GM12878 (cell line): ENCODE data around the gene CANX. TPM values are rescaled to one million over a fixed set of nuclear protein-coding genes. Genes with fewer than 3 reads are reported as not detected.

ENCODE experiments used
- ATAC-seq: fragments of 200-7000 bp; cut with Tn5 transposase; 3 replicates; pipeline ENCODE4 v1.9.1; 2020; ENCODE audit warnings: mild to moderate bottlenecking, moderate library complexity
- BruUV-seq: library from RNA; stranded (reverse); fragments of 400-500 nt; replicated peaks from 2 replicates; lab custom pipeline; 2021; lab: Mats Ljungman, UMichigan
- CTCF ChIA-PET: fragments of 300-600 bp; sonication (Branson Sonifier 250); formaldehyde crosslinking; extraction: SDS; loops from one replicate; lab custom pipeline; 2021; ENCODE audit warnings: inconsistent platforms; lab: Yijun Ruan, JAX
- POLR2A ChIA-PET: fragments of 350-600 bp; formaldehyde crosslinking; extraction: SDS; loops from one replicate; lab custom pipeline; 2021; ENCODE audit warnings: inconsistent platforms; lab: Charles Lee
- RAD21 ChIA-PET: fragments of 300-600 bp; sonication (Branson Sonifier 250); formaldehyde crosslinking; loops from one replicate; lab custom pipeline; 2023; ENCODE audit warnings: antibody characterized with exemption; ENCODE audit not compliant: unreplicated experiment; lab: Charles Lee
- SMC1A ChIA-PET: fragments of 300-600 bp; sonication (Branson Sonifier 250); formaldehyde crosslinking; loops from one replicate; lab custom pipeline; 2023; ENCODE audit not compliant: unreplicated experiment, uncharacterized antibody; lab: Charles Lee
- DNase-seq: peaks from one replicate; pipeline ENCODE4 v3.0.0-alpha.2; 2011; ENCODE audit warnings: low read depth, low spot score
- FAIRE-seq: peaks from 3 replicates; lab custom pipeline; 2011; peaks lifted over from hg19 to GRCh38; lab: Jason Lieb, UNC
- H2AFZ ChIP-seq: 2 replicates; pipeline ENCODE4 v1.6.0; 2011; ENCODE audit warnings: low read depth, low read length, control low read depth; ENCODE audit not compliant: control insufficient read depth
- H3K27ac ChIP-seq: 2 replicates; pipeline ENCODE4 v1.5.1; 2011; ENCODE audit warnings: control low read depth; ENCODE audit not compliant: control insufficient read depth, insufficient read depth
- H3K27me3 ChIP-seq, 2 experiments: replicated peaks in 1 of 2; 2 replicates each; pipeline versions ENCODE4 v1.6.0 to v1.6.1; 2011; ENCODE audit warnings: low read length in 1 of 2; ENCODE audit not compliant: control insufficient read depth in 2 of 2, insufficient read depth in 2 of 2
- H3K36me3 ChIP-seq, 2 experiments: 2 replicates each; pipeline ENCODE4 v1.5.1; 2011; ENCODE audit warnings: low read length in 1 of 2; ENCODE audit not compliant: control insufficient read depth in 2 of 2, insufficient read depth in 2 of 2
- H3K4me1 ChIP-seq: 2 replicates; pipeline ENCODE4 v1.6.1; 2011; ENCODE audit warnings: mild to moderate bottlenecking, low read length, moderate library complexity, mixed read lengths; ENCODE audit not compliant: control insufficient read depth, insufficient read depth
- H3K4me2 ChIP-seq: 2 replicates; pipeline ENCODE4 v1.6.0; 2011; ENCODE audit warnings: control low read depth; ENCODE audit not compliant: control insufficient read depth, insufficient read depth
- H3K4me3 ChIP-seq: fragments of 200-600 bp; sonication (generic); 2 replicates; pipeline ENCODE4 v1.5.1; 2016
- H3K79me2 ChIP-seq: 2 replicates; pipeline ENCODE4 v1.6.0; 2011; ENCODE audit warnings: low read length; ENCODE audit not compliant: control insufficient read depth, insufficient read depth
- H3K9ac ChIP-seq: 2 replicates; pipeline ENCODE4 v1.8.0; 2011; ENCODE audit warnings: low read length, control low read depth, mixed read lengths; ENCODE audit not compliant: control insufficient read depth, insufficient read depth
- H3K9me3 ChIP-seq: replicated peaks from 3 replicates; pipeline ENCODE4 v1.5.1; 2011; ENCODE audit warnings: mild to moderate bottlenecking, low read length; ENCODE audit not compliant: control insufficient read depth, insufficient read depth
- H4K20me1 ChIP-seq: 2 replicates; pipeline ENCODE4 v1.6.0; 2011; ENCODE audit not compliant: control insufficient read depth, insufficient read depth
- ATF3 ChIP-seq: IDR thresholded peaks from 2 replicates; pipeline ENCODE4 v1.6.1; 2011; ENCODE audit warnings: low read depth, mild to moderate bottlenecking, low read length, moderate library complexity, borderline replicate concordance; ENCODE audit errors: extremely low read depth
- E2F8 ChIP-seq: fragments of 450-650 bp; IDR thresholded peaks from 2 replicates; pipeline ENCODE4 v1.6.1; 2018; ENCODE audit warnings: mild to moderate bottlenecking, low read depth, moderate library complexity; ENCODE audit not compliant: partially characterized antibody
- FOXK2 ChIP-seq: fragments of 450-650 bp; IDR thresholded peaks from 2 replicates; pipeline ENCODE4 v1.6.1; 2017; ENCODE audit warnings: mild to moderate bottlenecking, moderate library complexity
- HDGF ChIP-seq: fragments of 450-650 bp; IDR thresholded peaks from 2 replicates; pipeline ENCODE4 v1.6.1; 2016; ENCODE audit warnings: antibody characterized with exemption
- KAT2A ChIP-seq: conservative IDR thresholded peaks from 2 replicates; pipeline ENCODE4 v1.6.1; 2011; ENCODE audit warnings: low read depth, low read length; ENCODE audit not compliant: control insufficient read depth
- MLLT1 ChIP-seq: fragments of 450-650 bp; IDR thresholded peaks from 2 replicates; pipeline ENCODE4 v1.6.1; 2016; ENCODE audit warnings: mild to moderate bottlenecking
- POLR2AphosphoS5 ChIP-seq: IDR thresholded peaks from 2 replicates; pipeline ENCODE4 v1.6.1; 2011; ENCODE audit warnings: mild to moderate bottlenecking, low read length, inconsistent platforms
- RELB ChIP-seq: fragments of 450-650 bp; IDR thresholded peaks from 2 replicates; pipeline ENCODE4 v1.6.1; 2017; ENCODE audit warnings: low read depth, mild to moderate bottlenecking, moderate library complexity
- ZNF592 ChIP-seq: fragments of 450-650 bp; IDR thresholded peaks from 2 replicates; pipeline ENCODE4 v1.6.1; 2017; ENCODE audit warnings: mild to moderate bottlenecking, moderate library complexity
- ZNF622 ChIP-seq: fragments of 450-650 bp; IDR thresholded peaks from 2 replicates; pipeline ENCODE4 v1.6.1; 2017; ENCODE audit warnings: mild to moderate bottlenecking, inconsistent platforms
- WGBS: methylation state at CpG from one replicate; pipeline ENCODE4 v1.1.6; 2016; ENCODE audit warnings: low lambda C conversion rate; ENCODE audit not compliant: insufficient replicate concordance, insufficient coverage; ENCODE audit errors: missing lambda C conversion rate; 5-methylcytosine and 5-hydroxymethylcytosine counted together
- in situ Hi-C: fragments of 300-500 bp; cut with MboI; formaldehyde crosslinking; loops from 9 replicates; pipeline ENCODE4 v1.14.3; 2018; ENCODE audit warnings: mixed read lengths
- intact Hi-C: fragments of 100-400 bp; cut with micrococcal nuclease; formaldehyde crosslinking; loops from one replicate; pipeline ENCODE4 v1.14.2; 2022; ENCODE audit not compliant: unreplicated experiment
- polyA plus RNA-seq, 11 experiments: library from polyadenylated mRNA; depleted of rRNA in 4 of 11; unstranded in 6 of 11; stranded (reverse) in 5 of 11; fragments of >200 nt; fragmentation: Nextera tagmentation in 4 of 11; fragmentation: Illumina TruSeq in 1 of 11; extraction: Ambion mirVana in 4 of 11; extraction: Trizol in 1 of 11; gene quantifications; 1 replicate in 1 of 11; 2 replicates in 10 of 11; pipeline versions ENCODE4 v1.2.1 to v1.2.3, GENCODE V29; 2011 to 2016; ENCODE audit warnings: inconsistent platforms in 2 of 11, missing spikeins in 2 of 11, low read depth in 1 of 11
- total RNA-seq, 4 experiments: library from RNA; depleted of rRNA in 3 of 4; stranded (reverse); fragments of >200 nt in 3 of 4; fragmentation: Illumina TruSeq in 1 of 4; extraction: Trizol in 1 of 4; gene quantifications; 2 replicates each; pipeline versions ENCODE4 v1.2.1 to v1.2.3, GENCODE V29; 2013 to 2021

The CANX gene
- total and polyA plus RNA-seq, 10 of the 15 experiments (the other 5 are each of a cell fraction or from before 2014, with no cell fraction given), result 78.2 to 602 (median 412) TPM

GRCh38 chr5:179771311-179771895, 72.6 kb downstream of the CANX start:
- FAIRE-seq (no peak), DNase-seq (no peak), ATAC-seq (no peak)
- intact Hi-C loops (no loop called here), in situ Hi-C loops (no loop called here)
- BruUV-seq, result no TSS peak
- no peak overlapping the region for H3K4me3 ChIP-seq
- no peaks in the 10 kb centered on the region for H4K20me1 ChIP-seq
- H3K9ac ChIP-seq, result no peak overlapping the region
- ChIA-PET RAD21 (no interaction called here), CTCF (interaction anchor here (1.1 to 2.3 kb wide), 2 partner anchors 8 to 83 kb away, joined by 4 to 17 read pairs; no protein-coding TSS in a partner anchor), POLR2A (no interaction called here), SMC1A (no interaction called here)
- H3K4me2 ChIP-seq, result no peak overlapping the region
- no peak for TF ChIP-seq ATF3
- TF ChIP-seq FOXK2, result no peak
- TF ChIP-seq POLR2AphosphoS5, result no peak
- TF ChIP-seq RELB, result no peak
- no peak for TF ChIP-seq KAT2A
- no peak for TF ChIP-seq HDGF
- TF ChIP-seq E2F8, result no peak
- TF ChIP-seq ZNF622, result no peak
- TF ChIP-seq MLLT1, result no peak
- no peak for TF ChIP-seq ZNF592
- H3K9me3 ChIP-seq, result no peaks in the 10 kb centered on the region
- H3K36me3 ChIP-seq, result peaks cover 24 to 33% of the 10 kb centered on the region in 2 experiments
- 100% methylated on average over 4 of the region's 4 CpGs for WGBS
- H3K27me3 ChIP-seq, result no peaks in the 10 kb centered on the region
- H3K4me1 ChIP-seq, result no peaks in the 10 kb centered on the region
- no peak overlapping the region for H3K27ac ChIP-seq
- H2AFZ ChIP-seq, result no peak overlapping the region
- H3K79me2 ChIP-seq, result no peaks in the 10 kb centered on the region; the same call in 1 of the 2 replicates
